GM12874 (cell line): ENCODE measurements around the gene LDB2.

Source experiments
- CTCF ChIP-seq: IDR thresholded peaks from 2 replicates; pipeline ENCODE4 v1.5.1; 2011; ENCODE audit warnings: low read depth, mild to moderate bottlenecking, control low read depth, low read length, moderate library complexity; ENCODE audit not compliant: insufficient read depth

The LDB2 gene

GRCh38 chr4:16801356-16801755 is 97.1 kb downstream of the LDB2 start:
- no peak for TF ChIP-seq CTCF

- peak; percentile 78 for TF ChIP-seq CTCF
Observed at GRCh38 chr4:16794816-16795445, 103.5 kb downstream of the LDB2 start.

- TF ChIP-seq CTCF = no peak
Observed at GRCh38 chr4:16791460-16791859, 107.0 kb downstream of the LDB2 start.

GRCh38 chr4:16790508-16790907 is 107.9 kb downstream of the LDB2 start:
- TF ChIP-seq CTCF = no peak

- no peak for TF ChIP-seq CTCF
Observed at GRCh38 chr4:16788868-16789267, 109.6 kb downstream of the LDB2 start.

GRCh38 chr4:16785793-16786527 is 112.5 kb downstream of the LDB2 start:
- TF ChIP-seq CTCF = no peak

- TF ChIP-seq CTCF = no peak
Observed at GRCh38 chr4:16783119-16783518, 115.3 kb downstream of the LDB2 start.
